NCI-H510A (cell line): ENCODE results near the gene AKT3.

Experiments used
- DNase-seq: peaks from one replicate; lab custom pipeline; 2025; lab: John Stamatoyannopoulos, UW

Gene AKT3

GRCh38 chr1:243508303-243508713, 341.7 kb downstream of the AKT3 start:
- DNase-seq, result no peak

- no peak for DNase-seq
Observed at GRCh38 chr1:243507672-243508302, 342.3 kb downstream of the AKT3 start.

- no peak for DNase-seq
Observed at GRCh38 chr1:243507001-243507671, 342.9 kb downstream of the AKT3 start.

GRCh38 chr1:243505986-243506689, 343.9 kb downstream of the AKT3 start:
- DNase-seq, result no peak

GRCh38 chr1:243503155-243503554, 346.9 kb downstream of the AKT3 start:
- no peak for DNase-seq

GRCh38 chr1:243501002-243501401, 349.0 kb downstream of the AKT3 start:
- no peak for DNase-seq

GRCh38 chr1:243500512-243500911, 349.5 kb downstream of the AKT3 start:
- no peak for DNase-seq

- no peak for DNase-seq
Observed at GRCh38 chr1:243499711-243500110, 350.3 kb downstream of the AKT3 start.

- DNase-seq, result no peak
Observed at GRCh38 chr1:243499248-243499647, 350.8 kb downstream of the AKT3 start.

- no peak for DNase-seq
Observed at GRCh38 chr1:243497939-243498681, 351.9 kb downstream of the AKT3 start.

- DNase-seq, result no peak
Observed at GRCh38 chr1:243496806-243497205, 353.2 kb downstream of the AKT3 start.

GRCh38 chr1:243496187-243496646, 353.8 kb downstream of the AKT3 start:
- DNase-seq, result no peak

- no peak for DNase-seq
Observed at GRCh38 chr1:243495442-243496186, 354.4 kb downstream of the AKT3 start.

GRCh38 chr1:243494741-243495431, 355.2 kb downstream of the AKT3 start:
- DNase-seq, result no peak

- no peak for DNase-seq
Observed at GRCh38 chr1:243493156-243494129, 356.6 kb downstream of the AKT3 start.

- DNase-seq, result no peak
Observed at GRCh38 chr1:243490748-243491686, 359.0 kb downstream of the AKT3 start.

- no peak for DNase-seq
Observed at GRCh38 chr1:243489681-243490546, 360.1 kb downstream of the AKT3 start.

- DNase-seq, result no peak
Observed at GRCh38 chr1:243489158-243489527, 360.9 kb downstream of the AKT3 start.
